GM18867 (cell line): ENCODE measurements around the gene SV2A.
"Not testable (repeated sequence)": the region's sequence is repeated elsewhere in the genome, so short reads cannot be mapped to it uniquely, and the experiment has no call there.

Experiments
- ATAC-seq: cut with Tn5 transposase; IDR thresholded peaks from one replicate; pipeline ENCODE4 v1.9.1; 2021; ENCODE audit warnings: mild to moderate bottlenecking, moderate library complexity; ENCODE audit not compliant: unreplicated experiment

SV2A gene

GRCh38 chr1:149917571-149918144, at the start of gene SV2A:
Gene SV2A, minus strand, starts transcription at chr1:149917844. Its CDS starts 4,004 bp downstream, at chr1:149913840.
- ATAC-seq = no peak

- no peak for ATAC-seq
Measured at GRCh38 chr1:149967041-149967440, 49.4 kb upstream of the SV2A start.

- no peak for ATAC-seq
Measured at GRCh38 chr1:149966405-149966804, 48.8 kb upstream of the SV2A start.

GRCh38 chr1:149965440-149965839, 47.8 kb upstream of the SV2A start:
- ATAC-seq = no peak

GRCh38 chr1:149963358-149963757, 45.7 kb upstream of the SV2A start:
- no peak for ATAC-seq

- no peak for ATAC-seq
Measured at GRCh38 chr1:149962736-149963135, 45.1 kb upstream of the SV2A start.

GRCh38 chr1:149962039-149962647, 44.5 kb upstream of the SV2A start:
- ATAC-seq = no peak

GRCh38 chr1:149957548-149957947, 39.9 kb upstream of the SV2A start:
- not testable (repeated sequence) for ATAC-seq

- no peak for ATAC-seq
Measured at GRCh38 chr1:149949911-149950310, 32.3 kb upstream of the SV2A start.

- ATAC-seq = no peak
Measured at GRCh38 chr1:149945206-149945605, 27.6 kb upstream of the SV2A start.

GRCh38 chr1:149942885-149943284, 25.2 kb upstream of the SV2A start:
- no peak for ATAC-seq

- ATAC-seq = no peak
Measured at GRCh38 chr1:149942207-149942606, 24.6 kb upstream of the SV2A start.

- ATAC-seq = no peak
Measured at GRCh38 chr1:149940427-149940826, 22.8 kb upstream of the SV2A start.

GRCh38 chr1:149938668-149939003, 21.0 kb upstream of the SV2A start:
- ATAC-seq = not testable (repeated sequence)

- no peak for ATAC-seq
Measured at GRCh38 chr1:149937759-149938158, 20.1 kb upstream of the SV2A start.

GRCh38 chr1:149936992-149937705, 19.5 kb upstream of the SV2A start:
- no peak for ATAC-seq

- no peak for ATAC-seq
Measured at GRCh38 chr1:149936170-149936991, 18.7 kb upstream of the SV2A start, which contains the start of gene MTMR11. Gene MTMR11, minus strand, starts transcription at chr1:149936879. Its CDS starts 232 bp downstream, at chr1:149936647.

GRCh38 chr1:149934356-149934755, 16.7 kb upstream of the SV2A start:
- ATAC-seq = no peak

- ATAC-seq = no peak
Measured at GRCh38 chr1:149933208-149933607, 15.6 kb upstream of the SV2A start.

GRCh38 chr1:149932474-149932873, 14.8 kb upstream of the SV2A start:
- ATAC-seq = no peak

GRCh38 chr1:149931212-149931790, 13.7 kb upstream of the SV2A start:
- ATAC-seq = no peak
